ENCODE data around the gene PIP4K2C.
A peak's percentile ranks its signal among the peaks of the same experiment; 100 is the strongest.

Gene PIP4K2C

DNA sequence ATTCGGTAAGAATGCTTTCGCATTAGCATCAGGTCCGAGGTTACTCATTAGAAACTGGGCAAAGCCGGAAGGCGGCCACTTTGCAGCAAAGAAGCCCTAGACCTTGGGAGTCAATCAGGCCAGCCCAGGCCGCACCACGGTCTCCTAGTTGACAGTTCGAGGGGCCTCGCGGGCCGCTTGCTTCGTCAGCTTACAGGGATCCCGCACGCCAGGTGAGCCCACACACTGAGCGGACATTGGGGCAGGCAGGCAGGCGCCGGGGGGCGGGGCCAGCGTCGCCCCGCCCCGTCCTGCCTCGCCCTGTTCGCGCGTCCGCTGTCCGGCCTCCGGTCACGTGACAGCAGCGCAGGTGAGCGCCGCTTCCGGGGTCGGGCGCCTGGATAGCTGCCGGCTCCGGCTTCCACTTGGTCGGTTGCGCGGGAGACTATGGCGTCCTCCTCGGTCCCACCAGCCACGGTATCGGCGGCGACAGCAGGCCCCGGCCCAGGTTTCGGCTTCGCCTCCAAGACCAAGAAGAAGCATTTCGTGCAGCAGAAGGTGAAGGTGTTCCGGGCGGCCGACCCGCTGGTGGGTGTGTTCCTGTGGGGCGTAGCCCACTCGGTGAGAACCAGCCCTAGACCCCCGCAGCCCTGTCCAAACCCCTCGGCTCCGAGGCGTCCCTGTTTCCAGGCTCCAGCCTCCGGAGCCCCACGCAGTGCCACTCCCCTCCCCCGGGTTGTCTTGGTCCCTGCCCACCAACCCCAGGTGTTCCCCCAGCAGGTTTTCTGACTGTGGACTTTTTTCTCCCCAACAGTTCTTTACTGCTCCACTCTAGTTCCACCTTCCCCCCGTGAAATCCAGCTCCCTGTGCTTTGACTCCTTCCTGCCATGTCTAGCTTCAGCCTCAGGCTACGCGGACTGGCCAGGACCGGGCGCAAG is at the start of gene PIP4K2C:
TSS of gene PIP4K2C (plus strand) at position 329 of the 918 bp plus-strand sequence. CDS start at position 427, 98 bp downstream.
- peak; percentile 87 for DNase-seq (ENCODE audit: low spot score)
- Histone ChIP-seq H3K4me1 (ENCODE audit: insufficient read depth, poor library complexity, severe bottlenecking) (peaks cover 13% of the 10 kb centered on the region), H3K4me3 (ENCODE audit: severe bottlenecking) (peak within 1 kb of the TSS; percentile 77), H3K27me3 (ENCODE audit: insufficient read depth, poor library complexity, severe bottlenecking) (no peaks in the 10 kb centered on the region), H3K36me3 (ENCODE audit: low read depth) (peaks cover 20% of the 10 kb centered on the region), H3K9me3 (ENCODE audit: severe bottlenecking) (no peaks in the 10 kb centered on the region), H3K27ac (ENCODE audit: poor library complexity, severe bottlenecking) (peak within 1 kb of the TSS; percentile 43)
- TF ChIP-seq, protein P1, sequence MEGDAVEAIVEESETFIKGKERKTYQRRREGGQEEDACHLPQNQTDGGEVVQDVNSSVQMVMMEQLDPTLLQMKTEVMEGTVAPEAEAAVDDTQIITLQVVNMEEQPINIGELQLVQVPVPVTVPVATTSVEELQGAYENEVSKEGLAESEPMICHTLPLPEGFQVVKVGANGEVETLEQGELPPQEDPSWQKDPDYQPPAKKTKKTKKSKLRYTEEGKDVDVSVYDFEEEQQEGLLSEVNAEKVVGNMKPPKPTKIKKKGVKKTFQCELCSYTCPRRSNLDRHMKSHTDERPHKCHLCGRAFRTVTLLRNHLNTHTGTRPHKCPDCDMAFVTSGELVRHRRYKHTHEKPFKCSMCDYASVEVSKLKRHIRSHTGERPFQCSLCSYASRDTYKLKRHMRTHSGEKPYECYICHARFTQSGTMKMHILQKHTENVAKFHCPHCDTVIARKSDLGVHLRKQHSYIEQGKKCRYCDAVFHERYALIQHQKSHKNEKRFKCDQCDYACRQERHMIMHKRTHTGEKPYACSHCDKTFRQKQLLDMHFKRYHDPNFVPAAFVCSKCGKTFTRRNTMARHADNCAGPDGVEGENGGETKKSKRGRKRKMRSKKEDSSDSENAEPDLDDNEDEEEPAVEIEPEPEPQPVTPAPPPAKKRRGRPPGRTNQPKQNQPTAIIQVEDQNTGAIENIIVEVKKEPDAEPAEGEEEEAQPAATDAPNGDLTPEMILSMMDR (IDR thresholded peaks at IDR 0.05; ENCODE audit: poor library complexity, severe bottlenecking): no peak
- ATAC-seq (ENCODE audit: low read depth): peak; percentile 91

DNA sequence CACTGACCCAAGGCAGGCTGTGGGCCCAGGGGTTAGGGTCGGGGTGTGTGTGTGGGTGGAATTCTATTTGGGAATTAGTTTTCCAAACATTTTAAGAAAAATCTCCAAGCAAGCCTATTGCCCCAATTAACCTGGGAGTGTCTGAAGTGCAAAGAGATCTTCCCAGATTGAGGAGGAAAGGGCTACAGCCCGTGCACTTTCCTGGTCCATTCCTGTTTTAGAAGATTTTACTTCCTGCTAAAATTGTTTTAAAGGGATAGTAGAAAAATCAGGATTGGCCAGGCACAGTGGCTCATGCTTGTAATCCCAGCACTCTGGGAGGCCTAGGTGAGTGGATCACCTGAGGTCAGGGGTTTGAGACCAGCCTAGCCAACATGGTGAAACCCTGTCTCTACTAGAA is 49.3 kb upstream of the PIP4K2C start:
- peaks cover 53% of the 10 kb centered on the region for H3K36me3 ChIP-seq (ENCODE audit: low read depth)
- TF ChIP-seq, protein P1 (IDR thresholded peaks at IDR 0.05; ENCODE audit: poor library complexity, severe bottlenecking): no peak

DNA sequence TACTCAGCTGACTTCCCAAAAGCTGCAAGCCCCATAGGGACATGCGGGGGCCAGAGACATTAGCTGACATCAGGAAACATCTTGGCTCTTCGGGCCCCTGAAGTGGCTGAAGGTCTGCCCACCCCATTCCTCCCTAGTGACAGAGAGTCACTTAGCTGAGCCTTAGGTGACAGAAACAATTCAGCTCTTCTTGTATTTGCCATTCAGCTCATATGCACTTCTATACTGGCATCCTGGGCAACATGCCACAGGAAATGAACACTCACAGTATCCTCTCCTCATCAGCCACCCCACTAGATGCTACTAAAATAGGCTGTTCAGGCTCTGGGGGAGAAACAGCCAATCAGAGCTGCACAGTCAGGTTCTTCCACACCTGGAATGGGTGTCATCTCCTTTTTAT is 47.4 kb upstream of the PIP4K2C start:
- Histone ChIP-seq H3K27ac (ENCODE audit: poor library complexity, severe bottlenecking) (no peak overlapping the region), H3K4me3 (ENCODE audit: severe bottlenecking) (no peak overlapping the region), H3K4me1 (ENCODE audit: insufficient read depth, poor library complexity, severe bottlenecking) (peaks cover 8% of the 10 kb centered on the region), H3K9me3 (ENCODE audit: severe bottlenecking) (no peaks in the 10 kb centered on the region), H3K27me3 (ENCODE audit: insufficient read depth, poor library complexity, severe bottlenecking) (no peaks in the 10 kb centered on the region), H3K36me3 (ENCODE audit: low read depth) (peaks cover 40% of the 10 kb centered on the region)
- TF ChIP-seq, protein P1 (IDR thresholded peaks at IDR 0.05; ENCODE audit: poor library complexity, severe bottlenecking): no peak
- ATAC-seq (ENCODE audit: low read depth): no peak
- no peak for DNase-seq (ENCODE audit: low spot score)

More for the DNA sequence above, 49.3 kb upstream of the PIP4K2C start:
- Histone ChIP-seq H3K4me1 (ENCODE audit: insufficient read depth, poor library complexity, severe bottlenecking) (peaks cover 8% of the 10 kb centered on the region), H3K27ac (ENCODE audit: poor library complexity, severe bottlenecking) (no peak overlapping the region), H3K9me3 (ENCODE audit: severe bottlenecking) (no peaks in the 10 kb centered on the region), H3K4me3 (ENCODE audit: severe bottlenecking) (no peak overlapping the region), H3K27me3 (ENCODE audit: insufficient read depth, poor library complexity, severe bottlenecking) (no peaks in the 10 kb centered on the region)
- DNase-seq (ENCODE audit: low spot score): no peak
- no peak for ATAC-seq (ENCODE audit: low read depth)

DNA sequence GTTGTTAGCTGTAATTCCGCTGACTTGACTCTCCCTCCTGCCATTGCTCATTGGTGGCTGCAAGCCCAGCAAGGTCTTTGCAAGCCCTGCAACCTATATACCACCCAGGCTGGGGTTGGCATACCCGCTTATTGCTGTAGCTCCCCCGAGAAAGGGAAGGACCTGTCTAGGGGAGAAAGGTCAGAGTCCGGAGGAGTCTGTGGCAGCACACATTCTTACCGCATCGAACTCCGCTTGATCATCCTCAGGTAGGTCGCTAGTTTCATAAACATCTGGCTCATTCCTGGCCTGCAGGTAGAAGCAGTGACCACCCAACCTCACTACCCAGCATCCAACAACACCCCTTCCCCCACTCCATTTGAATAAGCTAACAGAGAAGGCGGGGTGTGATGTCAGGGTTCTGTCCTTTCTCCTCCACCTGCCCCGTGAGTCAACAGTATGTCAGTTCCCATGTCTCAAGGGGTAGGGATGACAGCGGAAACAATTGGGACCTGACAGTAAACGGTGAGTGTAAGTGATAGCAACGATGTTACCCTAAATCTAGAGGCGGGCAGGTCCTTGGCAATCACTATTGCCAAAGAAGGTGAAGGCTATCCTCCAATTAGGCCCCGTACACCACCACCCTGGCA is 45.1 kb upstream of the PIP4K2C start:
- Histone ChIP-seq H3K27me3 (ENCODE audit: insufficient read depth, poor library complexity, severe bottlenecking) (no peaks in the 10 kb centered on the region), H3K4me1 (ENCODE audit: insufficient read depth, poor library complexity, severe bottlenecking) (peaks cover 8% of the 10 kb centered on the region), H3K36me3 (ENCODE audit: low read depth) (peaks cover 35% of the 10 kb centered on the region), H3K4me3 (ENCODE audit: severe bottlenecking) (peak overlapping the region; percentile 98), H3K27ac (ENCODE audit: poor library complexity, severe bottlenecking) (peak overlapping the region; percentile 67), H3K9me3 (ENCODE audit: severe bottlenecking) (no peaks in the 10 kb centered on the region)
- TF ChIP-seq, protein P1 (IDR thresholded peaks at IDR 0.05; ENCODE audit: poor library complexity, severe bottlenecking): no peak
- DNase-seq (ENCODE audit: low spot score): no peak
- ATAC-seq (ENCODE audit: low read depth): peak; percentile 49
